Fibroblast of skin of right quadriceps (primary cell): ENCODE measurements around the gene FANCD2OS.
"Not testable (repeated sequence)": the region's sequence is repeated elsewhere in the genome, so short reads cannot be mapped to it uniquely, and the experiment has no call there.

Experiments used
- DNase-seq: peaks from one replicate; pipeline ENCODE4 v3.0.0-alpha.2; 2013

FANCD2OS gene

GRCh38 chr3:10108091-10108490, at the start of gene FANCD2OS:
Gene FANCD2OS, minus strand, starts transcription at chr3:10108255. Its CDS starts 3,481 bp downstream, at chr3:10104774.
- DNase-seq = no peak

- no peak for DNase-seq
These were observed 49.0 kb upstream of the FANCD2OS start for GRCh38 chr3:10157031-10157430.

GRCh38 chr3:10155658-10156057, 47.6 kb upstream of the FANCD2OS start:
- no peak for DNase-seq

GRCh38 chr3:10155123-10155472, 47.0 kb upstream of the FANCD2OS start:
- no peak for DNase-seq

GRCh38 chr3:10154335-10155122, 46.5 kb upstream of the FANCD2OS start:
- DNase-seq = no peak

- DNase-seq = no peak
These were observed 42.9 kb upstream of the FANCD2OS start for GRCh38 chr3:10150987-10151386.

- DNase-seq = no peak
These were observed 41.2 kb upstream of the FANCD2OS start for GRCh38 chr3:10149226-10149625.

GRCh38 chr3:10145685-10146084, 37.6 kb upstream of the FANCD2OS start:
- no peak for DNase-seq

- DNase-seq = no peak
These were observed 34.9 kb upstream of the FANCD2OS start for GRCh38 chr3:10142707-10143560.

- no peak for DNase-seq
These were observed 33.0 kb upstream of the FANCD2OS start for GRCh38 chr3:10140996-10141546.

- DNase-seq = no peak
These were observed 29.1 kb upstream of the FANCD2OS start for GRCh38 chr3:10137178-10137577.

GRCh38 chr3:10136426-10137005, 28.5 kb upstream of the FANCD2OS start:
- DNase-seq = no peak

- not testable (repeated sequence) for DNase-seq
These were observed 27.8 kb upstream of the FANCD2OS start for GRCh38 chr3:10135872-10136271.

- DNase-seq = no peak
These were observed 14.7 kb upstream of the FANCD2OS start for GRCh38 chr3:10122724-10123123.

GRCh38 chr3:10121064-10121463, 13.0 kb upstream of the FANCD2OS start:
- no peak for DNase-seq

- no peak for DNase-seq
These were observed 11.3 kb upstream of the FANCD2OS start for GRCh38 chr3:10119376-10119775.

GRCh38 chr3:10116928-10117327, 8.9 kb upstream of the FANCD2OS start:
- no peak for DNase-seq

GRCh38 chr3:10116138-10116460, 8.0 kb upstream of the FANCD2OS start:
- peak; percentile 37 for DNase-seq

- peak; percentile 95 for DNase-seq
These were observed 7.5 kb upstream of the FANCD2OS start, which contains the start of gene BRK1 for GRCh38 chr3:10115326-10116137. Gene BRK1, plus strand, starts transcription at chr3:10115675. Its CDS starts 27 bp downstream, at chr3:10115702.

GRCh38 chr3:10106919-10107318, 1.1 kb downstream of the FANCD2OS start:
- DNase-seq = no peak

- DNase-seq = no peak
These were observed 9.0 kb downstream of the FANCD2OS start for GRCh38 chr3:10099041-10099440.

GRCh38 chr3:10093678-10094077, 14.4 kb downstream of the FANCD2OS start:
- no peak for DNase-seq

- DNase-seq = not testable (repeated sequence)
These were observed 16.7 kb downstream of the FANCD2OS start for GRCh38 chr3:10091387-10091786.
